CD4-positive, alpha-beta T cell (primary cell): ENCODE results near the gene TBCD. TPM values are rescaled to one million over a fixed set of nuclear protein-coding genes. Genes with fewer than 3 reads are reported as not detected.

Source experiments
- ATAC-seq: fragments of 200-7000 bp; cut with Tn5 transposase; one replicate; pipeline ENCODE4 v1.10.0; 2022; ENCODE audit warnings: mild to moderate bottlenecking; ENCODE audit not compliant: poor library complexity
- CTCF ChIA-PET: fragments of 350-600 bp; sonication (Branson Sonifier 250); formaldehyde crosslinking; loops from one replicate; lab custom pipeline; 2021; ENCODE audit warnings: antibody characterized with exemption, inconsistent platforms; lab: Charles Lee
- POLR2A ChIA-PET: fragments of 350-600 bp; sonication (Branson Sonifier 250); formaldehyde crosslinking; loops from one replicate; lab custom pipeline; 2021; ENCODE audit warnings: antibody characterized with exemption, inconsistent platforms; lab: Charles Lee
- DNase-seq, 14 experiments: peaks; one replicate each; pipeline ENCODE4 v3.0.0-alpha.2; 2013 to 2020; ENCODE audit warnings: mixed read lengths in 2 of 14
- H3K27ac ChIP-seq, 2 donors: one replicate each; pipeline versions ENCODE4 v1.5.1 to v1.7.0; 2013; ENCODE audit warnings: low read length in 2 of 2, low read depth in 1 of 2, mild to moderate bottlenecking in 1 of 2
- H3K27me3 ChIP-seq, 2 experiments: 1 replicate in 1 of 2; 2 replicates in 1 of 2; pipeline versions ENCODE4 v1.6.1 to v1.7.0; 2013; ENCODE audit warnings: low read length in 2 of 2, control low read depth in 1 of 2, mild to moderate bottlenecking in 1 of 2, moderate library complexity in 1 of 2; ENCODE audit not compliant: insufficient read depth in 2 of 2, control insufficient read depth in 1 of 2
- H3K36me3 ChIP-seq: one replicate; pipeline ENCODE4 v1.6.1; 2013; ENCODE audit warnings: low read length, control low read depth; ENCODE audit not compliant: insufficient read depth
- H3K4me1 ChIP-seq: one replicate; pipeline ENCODE4 v1.6.1; 2013; ENCODE audit warnings: low read length, control low read depth; ENCODE audit not compliant: insufficient read depth
- H3K4me3 ChIP-seq: one replicate; pipeline ENCODE4 v1.5.1; 2013; ENCODE audit warnings: mild to moderate bottlenecking, low read length, moderate library complexity
- H3K9me3 ChIP-seq, 2 experiments: 1 replicate in 1 of 2; 2 replicates in 1 of 2; pipeline versions ENCODE4 v1.6.1 to v1.7.0; 2013; ENCODE audit warnings: low read length in 2 of 2, mild to moderate bottlenecking in 2 of 2, control low read depth in 1 of 2, moderate library complexity in 1 of 2; ENCODE audit not compliant: control insufficient read depth in 1 of 2, insufficient read depth in 1 of 2
- H3K27ac Mint-ChIP-seq: one replicate; pipeline ENCODE4 v1.8.0; 2020; ENCODE audit warnings: mixed read lengths
- H3K27me3 Mint-ChIP-seq: one replicate; pipeline ENCODE4 v1.8.0; 2021; ENCODE audit warnings: mixed read lengths
- H3K36me3 Mint-ChIP-seq: one replicate; pipeline ENCODE4 v1.8.0; 2021; ENCODE audit warnings: low read depth, mixed read lengths
- H3K4me1 Mint-ChIP-seq: one replicate; pipeline ENCODE4 v1.8.0; 2021; ENCODE audit warnings: low read depth, mixed read lengths
- H3K4me3 Mint-ChIP-seq: one replicate; pipeline ENCODE4 v1.8.0; 2020; ENCODE audit warnings: mild to moderate bottlenecking, mixed read lengths
- H3K9me3 Mint-ChIP-seq: one replicate; pipeline ENCODE4 v1.8.0; 2020; ENCODE audit warnings: mixed read lengths
- CTCF ChIP-seq: fragments of 200-600 bp; IDR thresholded peaks from one replicate; pipeline ENCODE4 v1.8.0; 2022; ENCODE audit warnings: antibody characterized with exemption, mild to moderate bottlenecking
- intact Hi-C, 2 experiments: fragments of 100-400 bp; cut with DNase I in 1 of 2; cut with micrococcal nuclease in 1 of 2; formaldehyde crosslinking; loops; one replicate each; pipeline versions ENCODE4 v1.15.1 to v1.9.0; 2023 to 2025; cut with DNase I, micrococcal nuclease
- total RNA-seq, 174 experiments: library from RNA in 2 of 174; stranded (reverse) in 2 of 174; gene quantifications; one replicate each; pipeline ENCODE4 v1.2.3 and lab custom pipeline; 2021 to 2026

The TBCD gene
- total RNA-seq, 2 experiments from 2014 or later: 74.6 to 80.3 TPM

DNA sequence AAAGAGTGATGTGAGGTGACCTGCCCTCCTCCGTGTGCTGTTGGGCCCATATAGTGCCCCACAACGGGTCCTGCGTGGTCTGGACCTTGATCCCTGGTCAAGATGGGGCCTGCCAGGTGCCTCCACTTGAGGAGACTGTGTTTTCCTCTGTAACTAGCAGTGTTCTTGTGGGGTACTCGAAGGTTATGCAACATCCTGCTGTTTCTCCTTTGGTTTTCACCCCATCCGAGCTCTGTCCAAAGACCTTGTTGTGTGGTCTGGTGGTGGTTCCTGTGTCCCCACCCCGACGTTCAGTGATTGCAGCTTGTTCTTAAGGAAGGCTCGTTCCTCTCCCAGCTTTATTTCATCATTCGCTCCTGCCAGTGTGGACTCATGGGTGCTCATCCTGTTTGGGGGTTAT, 126.7 kb downstream of the TBCD start:
- H3K27ac ChIP-seq: no peak overlapping the region
- Mint-ChIP-seq H3K4me1 (peaks cover 44% of the 10 kb centered on the region), H3K36me3 (peaks cover 26% of the 10 kb centered on the region), H3K27me3 (no peaks in the 10 kb centered on the region), H3K9me3 (no peaks in the 10 kb centered on the region), H3K27ac (peak overlapping the region; percentile 66), H3K4me3 (no peak overlapping the region)
- ChIA-PET POLR2A (interaction anchor here (1.6 kb wide), 1 partner anchor 15 kb away, joined by 7 read pairs; no protein-coding TSS in a partner anchor), CTCF (no interaction called here)
- no peaks in the 10 kb centered on the region for H3K27me3 ChIP-seq
- no peak for ATAC-seq
- H3K36me3 ChIP-seq: peaks cover 10% of the 10 kb centered on the region
- H3K9me3 ChIP-seq: no peaks in the 10 kb centered on the region
- TF ChIP-seq CTCF: no peak
- peaks cover 54% of the 10 kb centered on the region for H3K4me1 ChIP-seq
- no peak overlapping the region for H3K4me3 ChIP-seq
- intact Hi-C loops: no loop called here
- no peak for DNase-seq

- no peaks in the 10 kb centered on the region for H3K9me3 ChIP-seq
- TF ChIP-seq CTCF: no peak
- ATAC-seq: no peak
- ChIA-PET POLR2A (interaction anchor here (1.6 kb wide), 1 partner anchor 15 kb away, joined by 7 read pairs; no protein-coding TSS in a partner anchor), CTCF (no interaction called here)
- Mint-ChIP-seq H3K4me3 (no peak overlapping the region), H3K36me3 (peaks cover 21% of the 10 kb centered on the region), H3K4me1 (peaks cover 51% of the 10 kb centered on the region), H3K9me3 (no peaks in the 10 kb centered on the region), H3K27ac (peak overlapping the region; percentile 66), H3K27me3 (no peaks in the 10 kb centered on the region)
- intact Hi-C loops: no loop called here
- H3K36me3 ChIP-seq: peaks cover 8% of the 10 kb centered on the region
- no peak overlapping the region for H3K4me3 ChIP-seq
- no peak overlapping the region for H3K27ac ChIP-seq
- DNase-seq: no peak
- H3K27me3 ChIP-seq: no peaks in the 10 kb centered on the region
- peaks cover 58% of the 10 kb centered on the region for H3K4me1 ChIP-seq
These were observed 127.4 kb downstream of the TBCD start for GRCh38 chr17:82879241-82879640.

GRCh38 chr17:82880620-82881323, 128.9 kb downstream of the TBCD start:
- intact Hi-C loops: loop anchor here in 1 of 2 experiments (2.0 kb wide), 1 partner anchor 14 kb away; no protein-coding TSS in a partner anchor
- Histone ChIP-seq H3K36me3 (peaks cover under 1% of the 10 kb centered on the region), H3K9me3 (no peaks in the 10 kb centered on the region), H3K4me3 (no peak overlapping the region), H3K27ac (no peak overlapping the region), H3K4me1 (peaks cover 67% of the 10 kb centered on the region), H3K27me3 (no peaks in the 10 kb centered on the region)
- Mint-ChIP-seq H3K9me3 (no peaks in the 10 kb centered on the region), H3K4me3 (no peak overlapping the region), H3K4me1 (peaks cover 66% of the 10 kb centered on the region), H3K36me3 (peaks cover 21% of the 10 kb centered on the region), H3K27me3 (no peaks in the 10 kb centered on the region), H3K27ac (peak overlapping the region; percentile 99)
- DNase-seq (no peak), ATAC-seq (no peak)
- TF ChIP-seq CTCF: no peak
- CTCF ChIA-PET: no interaction called here
- POLR2A ChIA-PET: interaction anchor here (1.2 to 2.9 kb wide), 3 partner anchors 16 to 28 kb away, joined by 4 to 7 read pairs (median 4); no protein-coding TSS in a partner anchor
